Activated naive CD4-positive, alpha-beta T cell treated with anti-CD3 and anti-CD28 coated beads for 36 hours (primary cell): ENCODE measurements around the gene PDLIM3. TPM values are rescaled to one million over a fixed set of nuclear protein-coding genes. Genes with fewer than 3 reads are reported as not detected.
A peak's percentile ranks its signal among the peaks of the same experiment; 100 is the strongest.

Experiments used
- CTCF ChIA-PET: fragments of 350-600 bp; sonication (Branson Sonifier 250); formaldehyde crosslinking; loops from one replicate; lab custom pipeline; 2021; ENCODE audit warnings: antibody characterized with exemption; lab: Charles Lee
- DNase-seq: peaks from one replicate; pipeline ENCODE4 v3.0.0-alpha.2; 2020
- H3K27ac Mint-ChIP-seq: one replicate; pipeline ENCODE4 v1.8.0; 2021; ENCODE audit warnings: mild to moderate bottlenecking, mixed read lengths
- H3K27me3 Mint-ChIP-seq: one replicate; pipeline ENCODE4 v1.8.0; 2021; ENCODE audit warnings: low read depth, mixed read lengths
- H3K36me3 Mint-ChIP-seq: one replicate; pipeline ENCODE4 v1.8.0; 2021; ENCODE audit warnings: low read depth, mixed read lengths
- H3K4me1 Mint-ChIP-seq: one replicate; pipeline ENCODE4 v1.8.0; 2021; ENCODE audit warnings: low read depth, mixed read lengths
- H3K4me3 Mint-ChIP-seq: one replicate; pipeline ENCODE4 v1.8.0; 2021; ENCODE audit warnings: mild to moderate bottlenecking, moderate library complexity, mixed read lengths
- H3K9me3 Mint-ChIP-seq: one replicate; pipeline ENCODE4 v1.8.0; 2021; ENCODE audit warnings: mixed read lengths
- intact Hi-C: fragments of 100-400 bp; cut with micrococcal nuclease; formaldehyde crosslinking; loops from one replicate; pipeline ENCODE4 v1.15.1; 2023
- total RNA-seq, 2 experiments: library from RNA; stranded (reverse); gene quantifications; one replicate each; pipeline ENCODE4 v1.2.3, GENCODE V29; 2021

PDLIM3 gene
- total RNA-seq, 2 experiments from 2014 or later, result 0.25 TPM; not detected in 1

GRCh38 chr4:185548587-185548986 lies 13.3 kb upstream of the PDLIM3 start:
- H3K4me3 Mint-ChIP-seq, result no peak overlapping the region
- H3K9me3 Mint-ChIP-seq, result no peaks in the 10 kb centered on the region
- peaks cover 3% of the 10 kb centered on the region for H3K27me3 Mint-ChIP-seq
- H3K36me3 Mint-ChIP-seq, result no peaks in the 10 kb centered on the region
- CTCF ChIA-PET, result no interaction called here
- intact Hi-C loops, result no loop called here
- no peak overlapping the region for H3K27ac Mint-ChIP-seq
- no peak for DNase-seq
- no peaks in the 10 kb centered on the region for H3K4me1 Mint-ChIP-seq

- H3K36me3 Mint-ChIP-seq, result no peaks in the 10 kb centered on the region
- intact Hi-C loops, result no loop called here
- H3K27me3 Mint-ChIP-seq, result peaks cover 10% of the 10 kb centered on the region
- no peak overlapping the region for H3K27ac Mint-ChIP-seq
- no peaks in the 10 kb centered on the region for H3K9me3 Mint-ChIP-seq
- DNase-seq, result no peak
- H3K4me1 Mint-ChIP-seq, result no peaks in the 10 kb centered on the region
- CTCF ChIA-PET, result no interaction called here
- no peak overlapping the region for H3K4me3 Mint-ChIP-seq
Measured at GRCh38 chr4:185546335-185546734, 11.0 kb upstream of the PDLIM3 start.

DNA sequence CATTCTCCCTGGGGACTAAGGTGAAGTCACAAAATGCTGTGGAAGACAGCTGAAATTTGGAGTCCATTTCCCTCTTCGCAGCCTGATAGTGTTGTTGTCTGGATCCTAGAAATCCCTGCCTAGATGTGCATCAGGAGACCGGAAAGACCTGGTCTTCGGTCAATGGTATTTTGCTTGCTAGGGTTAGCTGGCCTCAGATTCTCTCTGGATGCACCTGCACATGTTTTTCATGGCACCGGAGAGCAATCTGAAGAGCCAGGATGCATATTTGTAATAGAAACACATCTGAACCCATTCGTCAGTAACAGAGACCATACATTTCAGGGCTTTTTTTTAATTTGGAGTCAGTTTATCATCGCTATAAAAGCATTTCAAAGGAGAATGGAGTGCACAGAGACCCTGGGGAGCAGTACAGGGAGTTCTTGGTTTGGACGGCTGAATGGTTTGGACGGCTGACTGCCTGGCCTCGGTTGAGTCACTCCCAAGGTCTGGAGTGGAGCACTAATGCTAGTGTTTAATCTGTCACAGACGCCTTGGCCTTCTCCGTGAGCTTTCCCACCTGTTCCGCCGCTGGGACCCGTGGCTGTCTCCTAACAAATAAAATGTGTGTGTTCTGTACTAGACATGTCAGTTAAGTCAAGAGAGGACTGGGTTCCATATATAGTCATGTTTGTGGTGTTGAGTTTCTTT lies 7.5 kb upstream of the PDLIM3 start:
- Mint-ChIP-seq H3K4me1 (no peaks in the 10 kb centered on the region), H3K27ac (no peak overlapping the region), H3K27me3 (peaks cover 6% of the 10 kb centered on the region), H3K36me3 (no peaks in the 10 kb centered on the region), H3K9me3 (no peaks in the 10 kb centered on the region), H3K4me3 (no peak overlapping the region)
- CTCF ChIA-PET, result no interaction called here
- intact Hi-C loops, result no loop called here
- DNase-seq, result no peak

DNA sequence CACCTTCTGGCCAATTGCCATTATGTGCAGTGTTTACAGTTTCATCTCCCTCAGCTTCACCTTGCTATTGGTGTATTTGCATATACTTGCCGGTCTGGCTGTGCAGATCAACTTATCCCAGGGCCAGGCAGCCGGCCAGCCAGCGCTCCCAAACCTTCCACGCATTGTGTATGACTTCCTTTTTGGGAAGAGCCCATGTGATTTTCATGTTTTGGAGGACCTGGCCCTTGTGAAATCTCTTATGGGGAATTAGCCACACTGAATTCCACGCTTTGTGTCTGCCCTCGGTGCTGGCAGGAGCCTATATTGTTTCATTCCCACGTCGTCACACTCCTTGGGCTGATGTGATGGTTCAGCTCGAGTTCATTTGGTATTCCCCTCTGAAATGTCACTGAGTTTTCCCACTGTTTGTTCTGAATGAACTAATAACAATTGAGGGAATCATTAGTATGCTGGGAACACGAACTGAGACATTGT lies 6.0 kb upstream of the PDLIM3 start:
- Mint-ChIP-seq H3K4me1 (no peaks in the 10 kb centered on the region), H3K36me3 (no peaks in the 10 kb centered on the region), H3K27ac (no peak overlapping the region), H3K9me3 (no peaks in the 10 kb centered on the region), H3K4me3 (no peak overlapping the region), H3K27me3 (peaks cover 10% of the 10 kb centered on the region)
- intact Hi-C loops, result no loop called here
- DNase-seq, result no peak
- CTCF ChIA-PET, result no interaction called here

- Mint-ChIP-seq H3K4me3 (no peak overlapping the region), H3K9me3 (no peaks in the 10 kb centered on the region), H3K4me1 (peaks cover 2% of the 10 kb centered on the region), H3K36me3 (no peaks in the 10 kb centered on the region), H3K27ac (no peak overlapping the region), H3K27me3 (peaks cover 14% of the 10 kb centered on the region)
- intact Hi-C loops, result no loop called here
- DNase-seq, result no peak
- CTCF ChIA-PET, result no interaction called here
Measured at GRCh38 chr4:185540487-185541120, 5.3 kb upstream of the PDLIM3 start.

- Mint-ChIP-seq H3K36me3 (no peaks in the 10 kb centered on the region), H3K4me1 (peaks cover 2% of the 10 kb centered on the region), H3K27ac (no peak overlapping the region), H3K27me3 (peaks cover 14% of the 10 kb centered on the region), H3K9me3 (no peaks in the 10 kb centered on the region), H3K4me3 (no peak overlapping the region)
- CTCF ChIA-PET, result no interaction called here
- intact Hi-C loops, result no loop called here
- no peak for DNase-seq
Measured at GRCh38 chr4:185540040-185540439, 4.7 kb upstream of the PDLIM3 start.

DNA sequence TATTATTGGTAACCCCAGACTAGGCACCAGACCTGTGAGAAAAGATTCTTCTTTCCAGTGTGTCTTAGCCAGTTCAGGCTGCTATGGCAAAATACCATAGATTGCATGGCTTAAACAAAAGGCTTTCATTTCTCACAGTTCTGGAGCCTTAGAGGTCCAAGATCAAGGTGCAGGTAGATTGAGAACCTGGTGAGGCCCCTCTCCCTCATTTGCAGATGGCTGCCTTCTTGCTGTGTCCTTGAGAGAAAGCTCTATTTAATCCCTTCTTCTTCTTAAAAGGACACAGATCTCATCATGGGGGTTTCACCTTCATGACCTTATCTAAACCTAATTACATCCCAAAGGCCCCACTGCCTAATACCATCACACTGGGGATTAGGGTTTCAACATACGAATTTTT lies 3.5 kb upstream of the PDLIM3 start:
- H3K27ac Mint-ChIP-seq, result no peak overlapping the region
- no peaks in the 10 kb centered on the region for H3K9me3 Mint-ChIP-seq
- DNase-seq, result no peak
- peaks cover 18% of the 10 kb centered on the region for H3K27me3 Mint-ChIP-seq
- peaks cover 2% of the 10 kb centered on the region for H3K4me1 Mint-ChIP-seq
- H3K4me3 Mint-ChIP-seq, result no peak overlapping the region
- intact Hi-C loops, result no loop called here
- CTCF ChIA-PET, result no interaction called here
- H3K36me3 Mint-ChIP-seq, result no peaks in the 10 kb centered on the region

GRCh38 chr4:185536411-185536709 lies 1.1 kb upstream of the PDLIM3 start:
- no peaks in the 10 kb centered on the region for H3K9me3 Mint-ChIP-seq
- no peak overlapping the region for H3K4me3 Mint-ChIP-seq
- peaks cover 23% of the 10 kb centered on the region for H3K27me3 Mint-ChIP-seq
- intact Hi-C loops, result no loop called here
- no peaks in the 10 kb centered on the region for H3K36me3 Mint-ChIP-seq
- CTCF ChIA-PET, result interaction anchor here (0.6 to 2.3 kb wide), 3 partner anchors 28 to 95 kb away, joined by 3 to 8 read pairs (median 4); no protein-coding TSS in a partner anchor
- H3K4me1 Mint-ChIP-seq, result peaks cover 2% of the 10 kb centered on the region
- H3K27ac Mint-ChIP-seq, result no peak overlapping the region
- DNase-seq, result no peak

GRCh38 chr4:185535612-185536410 lies 504 bp upstream of the PDLIM3 start:
- CTCF ChIA-PET, result interaction anchor here (2.3 kb wide), 1 partner anchor 62 kb away, joined by 8 read pairs; no protein-coding TSS in a partner anchor
- Mint-ChIP-seq H3K27me3 (peaks cover 26% of the 10 kb centered on the region), H3K4me1 (peaks cover 2% of the 10 kb centered on the region), H3K27ac (no peak overlapping the region), H3K9me3 (no peaks in the 10 kb centered on the region), H3K36me3 (no peaks in the 10 kb centered on the region), H3K4me3 (peak overlapping the region; percentile 40)
- intact Hi-C loops, result no loop called here
- peak; percentile 6 for DNase-seq

- no peak for DNase-seq
- intact Hi-C loops, result no loop called here
- Mint-ChIP-seq H3K4me3 (peak overlapping the region; percentile 35), H3K4me1 (peaks cover 2% of the 10 kb centered on the region), H3K9me3 (no peaks in the 10 kb centered on the region), H3K27me3 (peaks cover 32% of the 10 kb centered on the region), H3K36me3 (no peaks in the 10 kb centered on the region), H3K27ac (no peak overlapping the region)
- CTCF ChIA-PET, result interaction anchor here (2.3 kb wide), 1 partner anchor 63 kb away, joined by 8 read pairs; no protein-coding TSS in a partner anchor
Measured at GRCh38 chr4:185534511-185534865, 819 bp downstream of the PDLIM3 start.

DNA sequence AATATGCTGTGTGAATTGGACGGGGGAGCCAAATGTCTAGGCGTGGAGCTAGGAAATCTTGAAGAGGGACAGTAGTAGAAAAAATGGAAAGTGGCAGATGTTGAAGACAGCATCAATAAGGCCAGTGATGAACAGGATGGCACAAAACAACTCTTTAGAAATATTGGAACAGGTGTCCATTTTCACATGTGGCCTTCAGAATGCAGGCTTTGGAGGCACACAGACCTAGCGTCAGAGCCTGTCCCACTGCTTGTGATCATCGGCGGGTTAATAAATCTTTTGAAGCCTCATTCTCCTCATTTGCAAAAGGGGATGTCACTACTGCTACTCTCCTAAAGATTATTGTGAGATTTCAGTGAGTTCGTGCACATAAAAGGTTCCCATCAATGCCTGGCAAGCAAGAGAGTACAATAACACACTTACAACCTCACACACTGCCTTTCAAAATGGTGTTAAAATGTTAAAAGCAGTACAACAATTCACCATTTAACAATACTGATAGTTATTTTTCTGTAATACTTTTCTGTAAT lies 2.4 kb downstream of the PDLIM3 start:
- H3K4me1 Mint-ChIP-seq, result peaks cover 2% of the 10 kb centered on the region
- no peak overlapping the region for H3K4me3 Mint-ChIP-seq
- no peaks in the 10 kb centered on the region for H3K36me3 Mint-ChIP-seq
- no peak overlapping the region for H3K27ac Mint-ChIP-seq
- no peak for DNase-seq
- CTCF ChIA-PET, result interaction anchor here (1.2 kb wide), 1 partner anchor 65 kb away, joined by 3 read pairs; no protein-coding TSS in a partner anchor
- intact Hi-C loops, result no loop called here
- H3K9me3 Mint-ChIP-seq, result no peaks in the 10 kb centered on the region
- H3K27me3 Mint-ChIP-seq, result peaks cover 36% of the 10 kb centered on the region

- no peak overlapping the region for H3K4me3 Mint-ChIP-seq
- H3K27ac Mint-ChIP-seq, result no peak overlapping the region
- H3K36me3 Mint-ChIP-seq, result no peaks in the 10 kb centered on the region
- intact Hi-C loops, result no loop called here
- no peak for DNase-seq
- no peaks in the 10 kb centered on the region for H3K9me3 Mint-ChIP-seq
- CTCF ChIA-PET, result interaction anchor here (0.7 kb wide), 1 partner anchor 30 kb away, joined by 3 read pairs; no protein-coding TSS in a partner anchor
- peaks cover 2% of the 10 kb centered on the region for H3K4me1 Mint-ChIP-seq
- peaks cover 36% of the 10 kb centered on the region for H3K27me3 Mint-ChIP-seq
Measured at GRCh38 chr4:185532293-185532692, 3.0 kb downstream of the PDLIM3 start.
